Activated CD8-positive, alpha-beta T cell treated with anti-CD3 and anti-CD28 coated beads for 36 hours (primary cell): ENCODE results near the gene LLGL1. TPM values are rescaled to one million over a fixed set of nuclear protein-coding genes. Genes with fewer than 3 reads are reported as not detected.

Experiments used
- ATAC-seq: fragments of 200-7000 bp; cut with Tn5 transposase; one replicate; pipeline ENCODE4 v1.10.0; 2021; ENCODE audit warnings: mild to moderate bottlenecking, moderate library complexity
- CTCF ChIA-PET: fragments of 350-600 bp; sonication (Branson Sonifier 250); formaldehyde crosslinking; loops from one replicate; lab custom pipeline; 2021; ENCODE audit warnings: antibody characterized with exemption; lab: Charles Lee
- POLR2A ChIA-PET: fragments of 350-600 bp; sonication (Branson Sonifier 250); formaldehyde crosslinking; loops from one replicate; lab custom pipeline; 2021; ENCODE audit warnings: antibody characterized with exemption; lab: Charles Lee
- DNase-seq: peaks from one replicate; pipeline ENCODE4 v3.0.0-alpha.2; 2020
- H3K27ac Mint-ChIP-seq: one replicate; pipeline ENCODE4 v1.8.0; 2021; ENCODE audit warnings: mild to moderate bottlenecking, mixed read lengths
- H3K27me3 Mint-ChIP-seq: one replicate; pipeline ENCODE4 v1.8.0; 2021; ENCODE audit warnings: mixed read lengths
- H3K36me3 Mint-ChIP-seq: one replicate; pipeline ENCODE4 v1.8.0; 2021; ENCODE audit warnings: low read depth, mixed read lengths
- H3K4me1 Mint-ChIP-seq: one replicate; pipeline ENCODE4 v1.8.0; 2021; ENCODE audit warnings: low read depth, mixed read lengths
- H3K4me3 Mint-ChIP-seq: one replicate; pipeline ENCODE4 v1.8.0; 2021; ENCODE audit warnings: mild to moderate bottlenecking, moderate library complexity, mixed read lengths
- H3K9me3 Mint-ChIP-seq: one replicate; pipeline ENCODE4 v1.8.0; 2021; ENCODE audit warnings: mixed read lengths
- CTCF ChIP-seq: fragments of 200-600 bp; IDR thresholded peaks from one replicate; pipeline ENCODE4 v1.8.0; 2022; ENCODE audit warnings: antibody characterized with exemption, mild to moderate bottlenecking
- intact Hi-C: fragments of 100-400 bp; cut with micrococcal nuclease; formaldehyde crosslinking; loops from one replicate; pipeline ENCODE4 v1.10.0; 2022
- total RNA-seq, 2 experiments: library from RNA; stranded (reverse); gene quantifications; one replicate each; pipeline ENCODE4 v1.2.3, GENCODE V29; 2021

The LLGL1 gene
- total RNA-seq, 2 experiments from 2014 or later: 15.1 to 17.6 TPM

GRCh38 chr17:18285296-18285695 lies 59.9 kb downstream of the LLGL1 start:
- Mint-ChIP-seq H3K36me3 (peaks cover 44% of the 10 kb centered on the region), H3K4me1 (no peaks in the 10 kb centered on the region), H3K9me3 (no peaks in the 10 kb centered on the region), H3K27ac (no peak overlapping the region), H3K27me3 (no peaks in the 10 kb centered on the region), H3K4me3 (no peak overlapping the region)
- ChIA-PET CTCF (interaction anchor here (1.0 to 1.3 kb wide), 2 partner anchors 15 to 102 kb away, joined by 3 read pairs; partner anchors contain the start of gene ALKBH5), POLR2A (interaction anchor here (0.9 to 1.4 kb wide), 3 partner anchors 17 to 99 kb away, joined by 3 to 6 read pairs (median 3); no protein-coding TSS in a partner anchor)
- no peak for DNase-seq
- no peak for ATAC-seq
- no peak for TF ChIP-seq CTCF
- intact Hi-C loops: no loop called here

- no peak for TF ChIP-seq CTCF
- Mint-ChIP-seq H3K27ac (no peak overlapping the region), H3K36me3 (peaks cover 53% of the 10 kb centered on the region), H3K4me3 (no peak overlapping the region), H3K9me3 (no peaks in the 10 kb centered on the region), H3K4me1 (no peaks in the 10 kb centered on the region), H3K27me3 (no peaks in the 10 kb centered on the region)
- ChIA-PET POLR2A (interaction anchor here (1.2 to 1.8 kb wide), 3 partner anchors 10 to 73 kb away, joined by 3 to 5 read pairs (median 4); no protein-coding TSS in a partner anchor), CTCF (no interaction called here)
- DNase-seq (no peak), ATAC-seq (no peak)
- intact Hi-C loops: no loop called here
Measured at GRCh38 chr17:18291718-18292540, 66.5 kb downstream of the LLGL1 start.

Other genes with a start within 250 kb of the LLGL1 start
- 10 to 100 TPM; 28.5 to 29.7 TPM for gene ATPAF2, start 186.5 kb upstream of the LLGL1 start, total RNA-seq
- gene GID4, start 186.2 kb upstream of the LLGL1 start, total RNA-seq: 1 to 10 TPM; 8.7 to 9.1 TPM
- 10 to 100 TPM; 45.0 to 45.1 TPM for gene DRG2, start 137.7 kb upstream of the LLGL1 start, total RNA-seq
- gene MYO15A, start 116.9 kb upstream of the LLGL1 start, total RNA-seq: 1 to 10 TPM in 1 of 2 experiments, under 1 TPM in 1; 0.76 to 1.1 TPM
- gene ALKBH5, start 41.8 kb upstream of the LLGL1 start, total RNA-seq: 100 to 1,000 TPM; 213 to 217 TPM
- gene FLII, start 33.1 kb downstream of the LLGL1 start, total RNA-seq: 100 to 1,000 TPM; 276 to 281 TPM
- gene MIEF2, start 35.0 kb downstream of the LLGL1 start, total RNA-seq: 1 to 10 TPM; 5.5 to 6.2 TPM
- 10 to 100 TPM; 61.8 to 65.7 TPM for gene TOP3A, start 89.4 kb downstream of the LLGL1 start, total RNA-seq
- gene SMCR8, start 89.7 kb downstream of the LLGL1 start, total RNA-seq: 10 to 100 TPM; 12.9 to 13.7 TPM
- gene SHMT1, start 137.9 kb downstream of the LLGL1 start, total RNA-seq: 10 to 100 TPM; 45.1 to 49.6 TPM
- gene EVPLL, start 152.1 kb downstream of the LLGL1 start, total RNA-seq: not detected